HTERT RPE-1 (cell line): ENCODE results near the gene PRDM4.

Experiments used
- in situ Hi-C: fragments of 300-500 bp; cut with MboI; formaldehyde crosslinking; loops from 4 replicates; pipeline ENCODE4 v1.14.3; 2020; ENCODE audit warnings: low sequenced_read_pairs

PRDM4 gene, protein sequence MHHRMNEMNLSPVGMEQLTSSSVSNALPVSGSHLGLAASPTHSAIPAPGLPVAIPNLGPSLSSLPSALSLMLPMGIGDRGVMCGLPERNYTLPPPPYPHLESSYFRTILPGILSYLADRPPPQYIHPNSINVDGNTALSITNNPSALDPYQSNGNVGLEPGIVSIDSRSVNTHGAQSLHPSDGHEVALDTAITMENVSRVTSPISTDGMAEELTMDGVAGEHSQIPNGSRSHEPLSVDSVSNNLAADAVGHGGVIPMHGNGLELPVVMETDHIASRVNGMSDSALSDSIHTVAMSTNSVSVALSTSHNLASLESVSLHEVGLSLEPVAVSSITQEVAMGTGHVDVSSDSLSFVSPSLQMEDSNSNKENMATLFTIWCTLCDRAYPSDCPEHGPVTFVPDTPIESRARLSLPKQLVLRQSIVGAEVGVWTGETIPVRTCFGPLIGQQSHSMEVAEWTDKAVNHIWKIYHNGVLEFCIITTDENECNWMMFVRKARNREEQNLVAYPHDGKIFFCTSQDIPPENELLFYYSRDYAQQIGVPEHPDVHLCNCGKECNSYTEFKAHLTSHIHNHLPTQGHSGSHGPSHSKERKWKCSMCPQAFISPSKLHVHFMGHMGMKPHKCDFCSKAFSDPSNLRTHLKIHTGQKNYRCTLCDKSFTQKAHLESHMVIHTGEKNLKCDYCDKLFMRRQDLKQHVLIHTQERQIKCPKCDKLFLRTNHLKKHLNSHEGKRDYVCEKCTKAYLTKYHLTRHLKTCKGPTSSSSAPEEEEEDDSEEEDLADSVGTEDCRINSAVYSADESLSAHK

DNA sequence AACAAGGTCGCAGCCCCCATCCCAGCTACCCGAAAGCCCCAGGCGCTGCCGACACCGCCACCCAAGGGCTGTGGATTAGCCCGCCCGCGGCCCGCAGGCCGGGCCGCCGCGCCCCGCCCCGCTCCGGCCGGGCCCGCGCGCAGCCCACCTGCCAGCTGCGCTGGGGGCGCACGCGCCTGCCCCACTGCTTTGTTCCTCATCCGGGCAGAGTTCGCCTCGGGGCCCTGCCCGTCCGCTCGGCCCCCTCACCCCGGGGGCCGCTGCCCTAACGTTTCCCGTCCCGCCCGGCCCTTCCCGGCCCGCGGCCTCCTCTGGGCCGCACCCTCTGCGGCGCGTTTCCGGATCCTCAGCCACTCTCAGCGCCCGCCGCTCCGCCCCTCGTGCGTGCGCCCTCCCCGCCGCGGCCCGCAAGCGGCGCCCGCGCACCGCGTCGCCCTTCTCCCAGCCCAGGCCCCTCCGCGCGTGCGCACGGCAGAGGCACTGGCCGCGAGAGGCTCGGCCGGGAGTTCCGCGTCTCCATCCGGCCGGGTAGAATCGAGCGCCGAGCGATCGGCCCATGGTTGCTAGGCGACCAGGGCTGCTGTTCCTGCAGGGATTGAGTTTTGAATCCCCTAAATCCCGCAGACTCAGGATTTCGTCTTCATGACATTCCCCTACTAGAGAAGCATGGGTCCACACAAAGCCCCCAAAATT, at the start of gene PRDM4:
PRDM4 (minus strand) TSS at position 329 of the 693 bp plus-strand sequence. CDS start 622 bp downstream, outside the sequence.
- in situ Hi-C loops, result no loop called here

DNA sequence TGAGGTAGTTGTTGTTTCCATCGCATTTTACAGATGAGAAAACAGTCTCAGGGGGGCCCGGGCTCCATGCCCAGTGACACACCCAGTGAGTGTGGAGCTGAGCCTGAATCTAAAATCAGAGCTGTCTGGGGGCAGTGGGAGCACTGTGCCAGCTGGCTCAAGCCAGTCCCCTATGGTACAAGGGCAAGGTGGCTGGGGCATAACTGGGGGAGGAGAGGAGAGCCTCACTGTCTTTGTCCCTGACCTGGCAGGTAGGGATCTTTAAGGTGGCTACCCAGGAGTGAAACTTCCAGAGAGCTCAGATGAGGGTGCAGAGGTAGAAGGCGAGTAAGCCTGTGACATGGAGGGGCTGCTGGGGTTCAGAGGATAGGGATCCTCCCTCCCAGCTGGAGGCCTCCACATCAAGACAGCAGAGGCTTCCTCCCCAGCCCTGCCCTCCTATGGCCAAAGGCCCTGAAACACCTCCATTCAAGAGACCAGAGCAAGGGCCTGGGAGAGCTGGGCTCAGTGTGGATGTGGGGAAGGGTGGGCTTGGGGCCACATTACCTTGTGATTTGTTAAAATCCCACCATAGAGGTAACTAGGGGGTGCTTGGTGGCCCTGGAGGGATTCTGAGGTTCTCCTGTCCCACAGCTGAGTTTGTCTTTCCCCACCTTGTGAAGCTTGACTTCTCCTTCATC, 46.7 kb upstream of the PRDM4 start:
- in situ Hi-C loops, result no loop called here

DNA sequence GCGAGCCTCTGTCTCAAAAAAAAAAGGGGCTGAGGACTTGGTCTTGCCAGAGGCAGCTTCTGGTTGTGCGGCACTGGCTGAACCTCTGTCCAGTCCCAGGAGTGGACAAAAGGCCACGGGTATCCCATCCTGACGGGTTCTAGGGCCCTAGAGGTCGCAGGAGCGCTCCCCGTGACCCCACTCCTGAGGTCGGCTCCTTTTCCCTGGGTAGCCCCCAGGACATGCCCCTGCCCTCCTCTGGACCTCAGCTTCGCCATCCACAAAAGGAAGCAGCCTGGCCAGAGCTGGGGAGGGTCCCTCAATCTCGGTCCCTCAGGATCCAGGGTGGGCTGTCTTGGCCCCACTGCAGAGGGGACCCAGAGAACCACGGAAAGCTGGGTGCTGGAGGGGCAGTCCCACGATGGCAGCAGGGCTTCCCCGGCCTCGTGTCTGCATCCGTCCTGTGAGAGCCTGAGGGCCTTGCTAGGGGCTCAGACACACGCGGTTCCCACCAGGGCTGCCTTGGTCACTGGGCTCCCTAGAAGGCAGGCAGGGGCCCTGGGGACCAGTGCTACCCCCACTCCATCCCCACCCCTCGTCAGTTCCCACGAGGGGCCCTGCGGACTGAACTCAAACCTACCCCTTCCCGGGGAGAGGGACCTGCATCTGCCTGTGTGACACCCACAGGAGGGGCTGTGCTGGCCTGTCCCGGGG, 44.7 kb upstream of the PRDM4 start:
- in situ Hi-C loops, result no loop called here

DNA sequence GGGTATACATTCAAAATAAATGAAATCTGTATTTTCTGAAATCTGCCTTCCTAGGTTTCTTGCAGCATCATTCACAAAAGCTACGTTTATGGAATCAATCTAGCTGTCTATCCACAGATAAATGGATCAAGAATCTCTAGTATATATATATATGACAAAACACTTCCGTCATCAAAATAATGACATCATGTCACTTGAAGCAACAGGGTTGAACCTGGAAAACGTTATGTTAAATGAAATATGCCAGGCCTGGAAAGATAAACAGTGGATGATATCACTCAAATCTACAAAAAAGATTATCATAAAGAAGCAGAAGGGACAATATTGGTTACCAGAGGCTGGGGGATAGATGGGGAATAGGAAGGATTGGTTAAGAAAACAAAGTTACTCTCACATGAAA, 42.2 kb upstream of the PRDM4 start:
- in situ Hi-C loops, result no loop called here

DNA sequence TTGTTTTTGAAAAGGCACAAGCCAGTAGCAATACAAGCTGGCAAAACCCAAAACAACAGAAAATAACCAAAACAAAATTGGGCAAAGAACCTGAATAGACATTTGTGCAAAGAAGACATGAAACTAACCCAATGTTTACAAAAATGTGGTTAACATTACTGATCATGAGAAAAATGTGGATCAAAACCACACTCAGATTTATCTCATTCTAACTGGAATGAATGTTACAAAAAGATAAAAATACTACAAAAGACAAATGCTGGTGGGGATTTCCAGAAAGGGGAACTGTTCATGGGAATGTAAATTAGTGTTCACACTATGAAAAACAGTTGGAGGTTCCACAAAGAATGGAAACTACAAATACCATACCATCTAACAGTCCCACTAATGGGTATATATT, 40.2 kb upstream of the PRDM4 start:
- in situ Hi-C loops, result no loop called here

DNA sequence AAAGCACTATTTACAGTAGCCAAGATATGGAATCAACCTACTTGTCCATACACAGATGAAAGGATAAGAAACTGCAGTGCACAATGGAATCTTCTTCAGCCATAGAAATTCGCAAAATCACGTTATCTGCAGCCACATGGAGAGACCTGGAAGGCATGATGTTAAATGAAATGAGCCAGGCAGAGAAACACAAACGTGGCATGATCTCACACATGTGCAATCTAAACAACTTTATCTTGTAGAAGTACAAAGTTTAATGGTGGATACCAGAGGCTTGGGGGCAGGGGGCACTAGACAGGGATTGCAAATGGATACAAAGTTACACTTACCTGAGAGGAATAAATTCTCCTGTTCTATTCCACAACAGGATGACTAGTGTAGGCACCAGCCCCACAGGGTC, 37.6 kb upstream of the PRDM4 start:
- in situ Hi-C loops, result no loop called here

DNA sequence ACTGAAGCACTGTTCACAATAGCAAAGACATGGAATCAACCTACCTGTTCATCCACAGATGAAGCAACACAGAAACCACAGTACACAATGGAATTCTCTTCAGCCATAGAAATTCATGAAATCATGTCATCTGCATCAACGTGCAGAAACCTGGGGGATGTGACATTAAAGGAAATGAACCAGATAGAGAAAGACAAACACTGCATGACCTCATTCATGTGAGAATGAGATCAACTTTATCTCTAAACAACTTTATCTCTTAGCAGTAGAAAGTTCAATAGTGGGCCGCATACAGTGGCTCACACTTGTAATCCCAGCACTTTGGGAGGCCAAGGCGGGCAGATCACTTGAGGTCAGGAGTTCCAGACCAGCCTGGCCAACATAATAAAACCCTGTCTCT, 33.5 kb upstream of the PRDM4 start:
- in situ Hi-C loops, result no loop called here

DNA sequence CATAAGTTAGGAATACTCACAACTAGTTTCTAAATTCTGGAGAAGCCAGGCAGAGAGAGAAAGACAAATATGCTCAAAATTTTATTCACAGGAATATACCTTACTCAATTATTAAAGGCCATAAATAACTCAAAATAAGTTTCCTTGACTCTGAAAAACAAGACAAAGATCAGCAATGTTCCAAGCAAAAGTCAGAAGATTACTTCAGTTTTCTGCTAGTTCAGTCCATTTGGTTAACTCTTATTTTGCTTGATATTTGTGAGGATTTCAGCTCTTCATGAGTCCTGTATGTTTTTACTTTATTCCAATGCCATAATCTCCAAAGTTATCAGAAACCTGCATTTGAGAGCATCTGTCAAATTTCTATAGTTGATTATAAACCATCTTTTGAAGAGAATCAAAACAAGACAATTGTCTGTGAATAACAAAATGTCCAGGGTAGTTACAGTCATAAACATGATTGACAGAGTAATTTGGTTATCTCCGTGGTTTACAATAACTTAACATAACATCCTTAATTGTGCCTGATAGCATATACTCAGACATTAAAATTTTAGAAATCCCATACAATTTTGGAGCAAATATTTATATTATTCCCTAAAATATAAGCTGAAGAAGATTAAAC, 30.6 kb upstream of the PRDM4 start:
- in situ Hi-C loops, result no loop called here

DNA sequence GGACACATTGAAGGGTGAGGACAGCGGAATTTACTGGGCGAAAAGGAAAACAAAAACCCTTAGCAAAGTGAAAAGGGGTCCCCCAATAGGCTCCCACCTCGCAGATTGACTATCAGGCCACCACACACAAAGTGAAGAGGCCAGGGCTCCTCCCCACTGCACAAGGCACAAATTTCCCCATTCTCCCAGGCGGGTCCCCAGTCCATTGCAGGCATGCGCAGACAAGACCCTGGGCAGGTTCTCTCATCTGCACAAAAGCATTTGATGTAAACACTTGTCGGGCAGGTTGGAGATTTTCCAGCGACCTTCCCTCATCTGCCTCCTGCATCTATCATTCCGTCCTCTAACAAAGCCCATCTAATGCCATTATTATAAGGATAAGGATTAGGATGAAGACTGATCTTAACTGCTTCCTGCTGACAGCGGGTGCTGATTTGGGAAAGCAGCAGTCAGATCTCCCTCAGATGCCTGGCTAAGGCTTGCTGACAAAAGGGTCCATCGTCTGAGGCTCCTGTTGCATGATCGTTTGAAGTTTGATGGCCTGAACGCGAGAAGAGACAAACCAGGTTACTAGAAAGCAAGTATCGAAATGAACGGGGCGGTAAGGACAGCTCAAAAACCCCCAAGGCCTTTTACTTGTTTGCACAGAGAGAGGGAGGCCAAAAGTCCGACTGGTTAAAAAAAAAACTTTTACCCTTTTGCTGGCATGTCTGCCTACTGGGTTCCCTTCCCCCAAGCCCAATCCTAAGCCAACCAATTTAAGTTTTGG, 27.9 kb upstream of the PRDM4 start:
- in situ Hi-C loops, result no loop called here

DNA sequence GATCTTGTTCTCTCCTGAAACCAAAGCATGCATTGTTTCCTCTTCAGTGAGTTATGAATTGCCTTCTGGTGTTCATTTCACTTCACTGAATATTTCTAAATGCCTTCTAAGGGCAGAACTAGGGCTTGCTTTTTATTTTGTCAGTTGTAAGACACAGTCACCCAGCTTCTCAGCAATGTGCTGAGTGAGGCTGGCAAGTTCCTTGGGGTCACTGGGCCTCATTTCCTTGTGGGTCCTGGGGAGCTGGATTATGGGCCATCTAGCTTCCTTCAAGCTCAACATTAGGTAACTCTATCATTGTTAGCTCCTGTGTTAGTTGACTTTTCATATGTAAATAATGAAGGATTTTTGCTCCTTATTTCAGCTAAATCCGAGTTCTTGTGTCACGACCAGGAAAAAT, 27.3 kb upstream of the PRDM4 start:
- in situ Hi-C loops, result no loop called here

DNA sequence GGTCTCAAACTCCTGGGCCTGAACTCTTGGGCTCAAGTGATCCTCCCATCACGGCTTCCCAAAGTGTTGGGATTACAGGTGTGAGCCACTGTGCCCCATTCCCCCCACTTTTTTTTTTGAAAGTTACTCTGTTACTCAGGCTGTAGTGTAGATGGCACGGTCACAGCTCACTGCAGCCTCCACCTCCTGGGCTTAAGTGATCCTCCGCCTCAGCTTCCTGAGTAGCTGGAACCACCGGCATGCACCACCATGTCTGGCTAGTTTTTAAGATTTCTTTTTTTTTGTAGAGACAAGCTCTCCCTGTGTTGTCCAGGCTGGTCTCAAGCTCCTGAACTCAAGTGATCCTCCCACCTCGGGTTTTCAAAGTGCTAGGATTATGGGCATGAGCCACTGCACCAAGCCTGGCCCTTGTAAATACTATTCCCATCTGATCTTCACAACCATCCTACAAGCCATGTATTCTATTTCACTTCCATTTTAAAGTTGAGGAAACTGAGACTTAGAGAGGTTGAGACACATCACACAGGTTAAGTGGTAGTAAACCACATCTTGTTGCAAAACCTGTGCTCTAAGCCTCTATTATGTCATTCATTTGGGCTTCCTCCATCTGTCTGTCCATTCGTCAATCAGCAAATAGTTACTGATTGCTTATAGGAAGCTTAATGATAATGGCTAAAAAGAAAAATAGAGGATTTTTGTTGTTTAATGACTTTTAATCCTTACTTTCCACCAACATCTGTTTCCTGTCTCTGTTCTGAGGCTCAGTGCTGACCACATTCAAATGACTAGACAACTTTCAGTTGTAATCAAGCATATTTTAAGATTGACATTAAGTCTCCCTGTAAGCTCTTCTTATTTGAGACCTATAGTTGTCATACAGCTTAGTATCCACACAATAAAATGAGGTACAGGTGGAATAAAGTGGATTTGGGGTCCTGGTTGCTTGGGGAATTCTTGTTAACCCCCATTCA, 22.8 kb upstream of the PRDM4 start:
- in situ Hi-C loops, result no loop called here

DNA sequence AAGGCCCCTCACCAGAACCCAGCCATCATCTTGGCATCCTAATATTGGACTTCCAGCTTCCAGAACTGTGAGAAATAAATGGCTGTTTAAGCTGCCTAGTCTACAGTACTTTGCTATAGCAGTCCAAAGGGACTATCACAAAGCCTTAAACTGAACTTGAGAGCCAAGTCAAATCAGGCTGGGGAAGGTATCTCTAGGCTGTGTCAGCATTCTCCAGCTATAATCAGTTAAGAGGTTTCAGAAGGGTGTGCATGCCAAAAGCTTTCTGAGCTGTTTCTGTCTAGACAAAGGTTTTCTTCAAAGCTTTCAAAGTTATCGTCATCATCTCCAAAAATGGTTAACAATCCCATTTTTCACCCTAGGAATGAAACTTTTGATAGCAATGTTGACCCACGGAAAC, 21.1 kb upstream of the PRDM4 start:
- in situ Hi-C loops, result no loop called here

DNA sequence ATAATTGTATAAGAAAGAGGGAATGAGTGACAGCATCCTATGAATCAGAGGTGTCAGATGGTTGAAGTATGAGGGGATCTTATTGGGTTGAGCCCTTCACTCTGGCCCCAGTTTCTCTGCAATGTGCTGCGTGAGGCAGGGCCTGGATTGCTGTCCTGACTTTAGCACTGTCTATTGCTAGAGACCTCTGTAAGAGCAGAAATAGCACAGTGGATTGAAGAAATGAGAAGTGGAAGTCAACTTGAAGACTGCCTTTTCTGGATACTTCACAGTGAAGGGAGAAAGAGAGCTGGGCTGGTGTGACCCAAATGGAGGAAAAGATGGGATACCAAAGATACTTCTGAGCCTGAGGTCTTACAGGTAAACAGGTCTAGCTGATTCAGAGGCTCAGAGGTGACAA, 19.4 kb upstream of the PRDM4 start:
- in situ Hi-C loops, result no loop called here

DNA sequence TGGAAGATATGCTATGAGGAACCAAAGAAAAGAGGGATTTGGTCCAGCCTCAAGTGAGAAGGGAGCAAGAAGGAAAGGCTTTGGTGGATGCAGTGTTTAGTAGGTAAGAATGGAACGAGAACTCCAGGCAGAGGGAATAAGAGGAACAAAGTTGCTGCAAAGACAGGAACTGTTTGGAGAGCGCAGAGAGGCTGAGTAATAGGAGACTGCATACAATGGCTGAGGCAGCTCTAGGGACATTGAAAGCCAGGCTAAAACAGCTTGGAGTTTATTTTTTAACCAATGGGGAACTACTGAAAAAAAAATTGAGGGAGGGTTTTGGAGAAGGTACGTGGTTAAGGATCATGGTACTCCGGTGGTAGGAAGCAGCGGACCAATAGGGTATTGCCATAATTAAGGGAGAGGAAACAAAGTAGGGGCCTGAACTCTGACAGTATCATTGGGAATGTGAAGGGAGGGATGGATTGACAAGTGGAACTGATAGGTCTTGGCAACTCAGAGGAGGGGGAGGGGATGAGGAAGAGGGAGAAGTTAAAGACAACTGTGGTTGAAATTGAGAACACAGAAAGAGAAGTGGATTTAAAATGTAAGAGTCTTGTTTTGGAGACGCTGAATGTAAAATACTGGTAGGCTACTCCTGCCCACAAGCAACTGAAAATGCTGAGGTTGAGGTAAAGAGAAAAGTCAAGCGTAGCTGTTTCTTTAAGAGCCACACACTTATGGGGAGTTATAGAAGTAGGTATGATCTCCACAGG, 18.3 kb upstream of the PRDM4 start:
- in situ Hi-C loops, result no loop called here

DNA sequence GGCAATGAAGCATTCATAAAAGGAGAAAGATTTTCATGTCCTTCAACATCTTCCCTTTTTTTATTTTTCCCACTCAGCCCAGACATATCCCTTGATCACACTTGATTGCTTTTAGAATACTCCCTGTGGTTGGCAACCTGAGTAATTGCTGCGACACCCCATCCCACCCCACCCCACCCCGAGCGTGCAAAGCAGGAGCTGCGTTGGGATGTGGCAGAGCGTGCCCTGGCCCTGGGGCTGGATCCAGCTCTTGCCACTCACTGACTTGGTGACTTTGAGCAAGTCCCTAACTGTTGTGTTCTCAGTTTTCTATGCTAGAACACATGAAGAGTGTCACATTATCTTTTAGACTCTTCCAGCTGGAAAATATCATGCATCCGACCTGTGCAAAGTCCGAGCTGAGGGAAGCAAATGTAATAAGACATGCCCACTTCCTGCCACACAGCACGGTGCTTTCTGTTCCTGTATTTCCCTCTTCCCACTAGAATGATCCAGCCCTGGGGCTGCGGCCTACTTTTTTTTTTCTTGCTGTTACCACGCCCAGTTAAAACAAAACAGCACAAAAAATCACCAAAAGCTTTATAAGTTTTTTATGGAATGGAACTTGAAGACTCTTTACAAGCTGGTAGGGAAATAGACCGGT, 17.6 kb upstream of the PRDM4 start:
- in situ Hi-C loops, result no loop called here

DNA sequence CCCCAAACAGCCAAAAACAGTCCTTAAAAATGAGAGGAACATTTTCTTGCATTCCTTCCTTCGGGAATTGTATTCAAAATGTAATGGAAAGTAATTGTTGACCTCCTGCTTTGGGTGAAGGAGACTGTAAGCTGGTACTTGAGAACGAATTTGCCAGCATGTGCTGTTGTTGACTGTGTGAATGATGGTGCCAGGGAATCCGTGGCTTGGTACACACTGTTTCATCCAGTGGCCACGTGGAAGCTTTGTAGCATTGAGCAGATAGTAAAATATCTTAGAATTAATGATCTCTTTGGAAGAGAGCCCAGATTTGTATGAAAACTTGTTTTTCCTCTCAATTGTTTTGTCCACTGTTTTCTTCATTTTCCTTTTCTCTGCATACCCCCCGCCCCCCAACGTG, 15.2 kb upstream of the PRDM4 start:
- in situ Hi-C loops, result no loop called here
